ENCODE data around the gene SLC9A9. TPM values are rescaled to one million over a fixed set of nuclear protein-coding genes. Genes with fewer than 3 reads are reported as not detected.

The SLC9A9 gene
- total RNA-seq, 2 donors from 2014 or later, result 23.6 to 31.0 TPM

DNA sequence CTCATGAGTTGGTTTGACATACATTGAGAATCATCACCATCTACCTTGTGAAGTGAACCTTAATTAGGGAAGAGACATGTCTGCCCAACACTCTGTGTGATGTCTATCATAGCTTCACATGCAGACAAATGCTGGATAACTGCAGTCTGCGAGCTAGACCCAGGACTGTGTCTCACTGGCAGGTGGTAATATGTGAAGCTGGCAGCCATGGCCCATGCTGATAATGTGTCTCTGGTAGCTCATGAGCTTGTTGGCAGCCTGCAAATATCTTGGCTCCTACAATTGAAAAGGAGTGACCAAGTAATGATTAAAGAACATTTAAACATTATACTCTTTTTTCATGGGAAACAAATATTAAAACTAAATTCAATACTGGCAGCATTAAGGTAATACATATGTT is 493.9 kb downstream of the SLC9A9 start:
- WGBS, result 100% methylated on average over 1 of the region's 1 CpG

GRCh38 chr3:143352850-143353550 is 495.3 kb downstream of the SLC9A9 start:
- intact Hi-C loops (cut with DNase I), result no loop called here
- WGBS, result 85% methylated on average over 6 of the region's 6 CpGs

More for the DNA sequence above, 493.9 kb downstream of the SLC9A9 start:
- H3K27me3 ChIP-seq (replicated peaks; ENCODE audit: insufficient read depth), result no peaks in the 10 kb centered on the region
- TF ChIP-seq, protein P1, sequence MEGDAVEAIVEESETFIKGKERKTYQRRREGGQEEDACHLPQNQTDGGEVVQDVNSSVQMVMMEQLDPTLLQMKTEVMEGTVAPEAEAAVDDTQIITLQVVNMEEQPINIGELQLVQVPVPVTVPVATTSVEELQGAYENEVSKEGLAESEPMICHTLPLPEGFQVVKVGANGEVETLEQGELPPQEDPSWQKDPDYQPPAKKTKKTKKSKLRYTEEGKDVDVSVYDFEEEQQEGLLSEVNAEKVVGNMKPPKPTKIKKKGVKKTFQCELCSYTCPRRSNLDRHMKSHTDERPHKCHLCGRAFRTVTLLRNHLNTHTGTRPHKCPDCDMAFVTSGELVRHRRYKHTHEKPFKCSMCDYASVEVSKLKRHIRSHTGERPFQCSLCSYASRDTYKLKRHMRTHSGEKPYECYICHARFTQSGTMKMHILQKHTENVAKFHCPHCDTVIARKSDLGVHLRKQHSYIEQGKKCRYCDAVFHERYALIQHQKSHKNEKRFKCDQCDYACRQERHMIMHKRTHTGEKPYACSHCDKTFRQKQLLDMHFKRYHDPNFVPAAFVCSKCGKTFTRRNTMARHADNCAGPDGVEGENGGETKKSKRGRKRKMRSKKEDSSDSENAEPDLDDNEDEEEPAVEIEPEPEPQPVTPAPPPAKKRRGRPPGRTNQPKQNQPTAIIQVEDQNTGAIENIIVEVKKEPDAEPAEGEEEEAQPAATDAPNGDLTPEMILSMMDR (IDR thresholded peaks at IDR 0.05), result no peak
- no peak for TF ChIP-seq POLR2A (IDR thresholded peaks at IDR 0.05)
- no peak for TF ChIP-seq POLR2AphosphoS5 (IDR thresholded peaks at IDR 0.05)
- intact Hi-C loops (cut with DNase I), result no loop called here
- H3K9me3 ChIP-seq, result no peaks in the 10 kb centered on the region
- H3K4me3 ChIP-seq, result no peak overlapping the region
- peaks cover 4% of the 10 kb centered on the region for H3K4me1 ChIP-seq (replicated peaks)
- no peaks in the 10 kb centered on the region for H3K36me3 ChIP-seq
- no peak overlapping the region for H3K27ac ChIP-seq
- no peak for DNase-seq (ENCODE audit: low spot score)

GRCh38 chr3:143351895-143352608 is 496.2 kb downstream of the SLC9A9 start:
- Histone ChIP-seq H3K36me3 (no peaks in the 10 kb centered on the region), H3K4me1 (replicated peaks) (no peaks in the 10 kb centered on the region), H3K27ac (no peak overlapping the region), H3K27me3 (replicated peaks; ENCODE audit: insufficient read depth) (no peaks in the 10 kb centered on the region), H3K4me3 (no peak overlapping the region), H3K9me3 (no peaks in the 10 kb centered on the region)
- DNase-seq (ENCODE audit: low spot score), result no peak
- TF ChIP-seq POLR2AphosphoS5 (IDR thresholded peaks at IDR 0.05), result no peak
- TF ChIP-seq, protein P1 (IDR thresholded peaks at IDR 0.05), result no peak
- no peak for TF ChIP-seq POLR2A (IDR thresholded peaks at IDR 0.05)
- 71% methylated on average over 4 of the region's 4 CpGs for WGBS
- intact Hi-C loops (cut with DNase I), result no loop called here

More at GRCh38 chr3:143352850-143353550, 495.3 kb downstream of the SLC9A9 start:
- Histone ChIP-seq H3K36me3 (no peaks in the 10 kb centered on the region), H3K27me3 (replicated peaks; ENCODE audit: insufficient read depth) (no peaks in the 10 kb centered on the region), H3K4me1 (replicated peaks) (no peaks in the 10 kb centered on the region), H3K27ac (no peak overlapping the region), H3K4me3 (no peak overlapping the region), H3K9me3 (no peaks in the 10 kb centered on the region)
- TF ChIP-seq POLR2AphosphoS5 (IDR thresholded peaks at IDR 0.05) (no peak), POLR2A (IDR thresholded peaks at IDR 0.05) (no peak)
- TF ChIP-seq, protein P1 (IDR thresholded peaks at IDR 0.05), result no peak
- DNase-seq (ENCODE audit: low spot score), result no peak

- no peak for TF ChIP-seq POLR2AphosphoS5 (IDR thresholded peaks at IDR 0.05)
- TF ChIP-seq, protein P1 (IDR thresholded peaks at IDR 0.05), result no peak
- TF ChIP-seq POLR2A (IDR thresholded peaks at IDR 0.05), result no peak
- H3K4me1 ChIP-seq (replicated peaks), result no peaks in the 10 kb centered on the region
- 46% methylated on average over 2 of the region's 2 CpGs for WGBS
These were observed 496.9 kb downstream of the SLC9A9 start for GRCh38 chr3:143351354-143351753.

More at GRCh38 chr3:143351354-143351753, 496.9 kb downstream of the SLC9A9 start:
- no peaks in the 10 kb centered on the region for H3K9me3 ChIP-seq
- H3K27me3 ChIP-seq (replicated peaks; ENCODE audit: insufficient read depth), result no peaks in the 10 kb centered on the region
- H3K27ac ChIP-seq, result no peak overlapping the region
- intact Hi-C loops (cut with DNase I), result no loop called here
- no peaks in the 10 kb centered on the region for H3K36me3 ChIP-seq
- DNase-seq (ENCODE audit: low spot score), result no peak
- no peak overlapping the region for H3K4me3 ChIP-seq

Measured in prostate gland (tissue), 2 donors.